Endothelial cell of hepatic sinusoid (primary cell): ENCODE results near the gene TM2D3.

Experiments used
- in situ Hi-C: cut with HindIII; loops from 2 replicates; pipeline ENCODE4 v1.10.0; 2017; ENCODE audit warnings: low sequenced_read_pairs

Gene TM2D3

DNA sequence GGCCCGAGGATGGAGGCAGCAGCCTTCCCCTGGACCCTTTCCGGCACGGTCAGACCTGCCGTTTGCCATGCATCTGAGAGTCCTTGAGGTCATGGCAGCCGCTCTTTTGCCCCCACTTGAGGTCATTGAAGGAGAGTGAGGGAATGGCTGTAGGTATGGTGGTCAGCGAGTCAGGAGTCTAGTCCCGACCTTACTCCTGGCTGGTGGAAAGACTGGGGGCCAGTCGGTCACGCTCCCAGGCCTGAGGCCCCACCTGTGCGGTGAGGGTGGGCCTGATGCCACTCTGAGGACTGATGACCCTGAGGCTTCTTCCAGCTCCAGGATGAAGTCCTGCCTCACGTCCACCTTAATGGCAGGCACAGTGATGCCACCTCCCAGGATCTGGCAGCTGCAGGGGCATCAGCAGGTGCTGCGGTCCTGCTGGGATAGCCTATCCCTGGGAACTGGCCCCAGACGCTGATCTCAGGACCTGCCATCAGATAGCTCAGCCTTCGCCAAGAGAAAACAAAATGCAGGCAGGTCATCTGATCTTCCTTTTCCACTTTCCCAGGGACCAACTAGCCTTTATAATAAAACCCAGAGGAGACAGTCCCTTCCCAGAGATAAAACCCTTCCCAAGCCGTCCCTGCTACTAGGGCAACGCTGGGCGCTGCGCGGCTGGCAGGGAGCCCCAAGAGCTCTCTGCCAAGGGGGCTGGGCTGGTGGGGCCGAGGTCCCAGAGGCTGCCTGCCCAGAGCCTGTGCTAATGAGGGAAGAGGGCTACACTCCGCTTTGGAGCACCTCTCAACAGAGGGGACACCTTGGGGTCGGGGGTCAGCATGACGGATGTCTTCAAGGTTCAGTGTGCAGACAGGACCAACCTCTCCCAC lies 42.2 kb downstream of the TM2D3 start:
- in situ Hi-C loops: loop anchor here (5.0 kb wide), 2 partner anchors 43 to 98 kb away; no protein-coding TSS in a partner anchor

DNA sequence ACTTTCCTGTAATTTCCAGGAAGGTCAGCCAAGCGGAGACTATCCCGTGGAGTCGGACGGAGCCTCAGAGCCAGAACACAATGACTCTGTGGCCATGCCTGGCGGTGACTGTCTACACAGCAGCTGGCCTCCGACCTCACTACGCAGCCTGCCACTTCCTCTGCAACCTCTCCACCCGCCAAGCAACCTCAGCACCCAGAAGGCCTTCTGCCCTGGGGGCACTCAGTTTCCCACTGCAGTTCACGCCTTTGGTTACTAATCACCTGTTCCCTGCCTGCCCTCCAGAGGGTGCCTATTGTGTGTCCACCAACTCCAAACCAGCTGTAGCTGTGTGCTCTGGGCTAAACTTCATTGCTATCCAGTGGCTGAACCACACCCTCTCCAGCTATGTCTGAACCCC lies 44.0 kb downstream of the TM2D3 start:
- in situ Hi-C loops: loop anchor here (5.0 kb wide), 2 partner anchors 41 to 96 kb away; no protein-coding TSS in a partner anchor

DNA sequence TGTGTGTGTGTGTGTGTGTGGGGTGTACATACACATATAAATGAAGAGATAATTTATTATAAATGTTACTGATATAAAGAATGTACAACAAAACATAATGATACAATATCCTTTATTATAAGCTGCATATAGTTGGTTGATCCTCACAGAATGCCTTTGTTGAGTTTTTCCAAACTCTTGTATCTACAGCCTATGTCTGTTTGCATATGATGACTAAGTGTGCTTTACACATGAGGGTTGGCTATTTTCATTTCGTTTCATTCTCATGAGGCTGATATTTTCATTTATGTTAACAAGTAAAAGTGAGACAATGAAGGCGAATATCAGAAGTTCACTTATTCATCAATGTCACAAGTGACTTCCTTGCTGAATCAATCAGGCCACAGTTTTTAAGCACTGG lies 45.1 kb downstream of the TM2D3 start:
- in situ Hi-C loops: loop anchor here (5.0 kb wide), 2 partner anchors 40 to 95 kb away; no protein-coding TSS in a partner anchor

DNA sequence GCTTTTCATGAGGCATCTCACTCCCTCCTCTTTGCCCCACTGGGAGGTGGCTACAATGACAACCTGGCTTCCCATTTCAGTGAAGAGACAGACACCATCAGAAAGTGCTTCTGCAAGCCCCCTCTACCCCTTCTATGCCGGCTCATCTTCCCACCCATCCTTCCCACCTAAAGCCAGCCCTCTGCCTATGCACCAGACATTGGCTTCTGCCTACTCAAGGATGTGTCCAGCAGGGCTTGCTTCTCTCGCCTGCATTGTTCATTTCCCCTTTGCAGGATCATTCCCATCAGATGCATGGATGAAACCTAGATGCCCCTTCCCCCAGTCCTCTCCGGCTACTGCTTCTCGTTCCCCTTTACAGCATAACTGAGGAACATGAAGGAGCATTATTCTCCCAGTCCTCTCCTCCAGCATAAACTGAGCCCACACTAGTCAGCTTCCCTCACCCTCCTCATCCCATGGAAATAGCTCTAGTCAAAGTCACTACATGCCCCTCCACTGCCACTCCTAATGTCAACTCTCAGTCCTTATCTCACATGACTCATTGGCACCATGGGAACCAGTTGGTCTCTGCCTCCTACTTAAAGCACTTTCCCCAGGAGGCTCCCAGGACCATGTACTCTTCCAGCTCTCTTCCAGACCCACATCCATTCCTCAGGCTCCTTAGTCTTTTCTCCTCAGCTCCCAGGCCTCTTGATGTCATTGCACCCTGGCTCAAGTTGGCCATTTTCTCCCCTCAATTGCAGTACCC lies 47.9 kb downstream of the TM2D3 start:
- in situ Hi-C loops: no loop called here

DNA sequence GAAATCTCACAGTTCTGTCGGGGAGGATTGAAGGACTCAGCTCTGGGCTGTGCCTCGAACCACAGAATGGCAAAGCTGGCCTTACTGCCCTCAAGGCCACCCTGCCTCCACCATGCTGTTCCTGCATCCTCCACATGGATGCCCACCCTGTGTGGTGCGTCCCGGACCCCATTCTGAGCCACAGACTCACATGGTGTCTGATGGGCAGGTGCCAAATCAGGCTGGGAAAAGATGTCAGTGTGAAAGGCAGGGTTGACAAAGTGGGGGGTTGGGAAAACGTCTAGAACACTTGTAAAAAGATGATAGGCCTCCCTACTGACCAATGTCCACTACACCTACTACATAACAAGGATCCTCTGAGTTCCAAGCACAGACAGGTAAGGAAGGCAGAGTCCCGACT lies 49.4 kb downstream of the TM2D3 start:
- in situ Hi-C loops: no loop called here

DNA sequence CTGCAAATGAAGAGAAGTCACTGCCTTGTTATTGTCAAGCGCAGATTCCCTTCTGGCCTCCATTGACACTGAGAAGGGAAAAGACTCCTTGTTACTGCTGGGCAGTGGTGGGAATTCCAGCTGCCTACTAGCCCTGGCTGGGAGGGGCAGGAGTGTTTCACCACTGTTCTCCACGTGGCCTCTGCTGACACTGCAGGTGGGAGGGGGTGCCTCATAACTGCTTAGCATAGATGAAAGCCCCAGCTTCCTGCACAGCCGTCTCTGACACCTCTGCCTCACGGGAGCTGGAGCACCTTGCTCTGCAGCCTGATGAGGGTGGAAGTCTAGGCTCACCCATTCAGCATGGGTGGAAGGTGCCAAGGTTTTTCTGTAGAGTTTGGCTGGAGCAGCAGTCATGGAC lies 52.1 kb downstream of the TM2D3 start:
- in situ Hi-C loops: no loop called here

DNA sequence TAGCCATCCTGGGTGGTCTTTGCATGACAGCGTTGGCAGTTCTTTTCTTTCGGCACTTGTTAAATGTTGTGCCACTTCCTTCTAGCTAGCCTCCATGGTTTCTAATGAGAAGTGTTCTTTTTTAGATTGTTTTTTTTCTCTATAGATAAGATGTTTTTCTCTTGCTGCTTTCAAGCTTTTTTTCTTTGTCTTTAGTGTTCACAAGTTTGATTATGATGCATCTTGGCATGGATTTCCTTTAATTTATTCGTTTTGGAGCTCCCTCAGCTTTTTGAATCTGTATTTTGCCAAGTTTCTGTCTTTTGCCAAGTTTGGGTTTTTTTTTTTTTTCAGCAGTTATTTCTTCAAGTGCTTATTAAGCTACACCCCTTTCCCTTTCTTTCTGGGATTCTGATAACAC lies 53.1 kb downstream of the TM2D3 start:
- in situ Hi-C loops: no loop called here

DNA sequence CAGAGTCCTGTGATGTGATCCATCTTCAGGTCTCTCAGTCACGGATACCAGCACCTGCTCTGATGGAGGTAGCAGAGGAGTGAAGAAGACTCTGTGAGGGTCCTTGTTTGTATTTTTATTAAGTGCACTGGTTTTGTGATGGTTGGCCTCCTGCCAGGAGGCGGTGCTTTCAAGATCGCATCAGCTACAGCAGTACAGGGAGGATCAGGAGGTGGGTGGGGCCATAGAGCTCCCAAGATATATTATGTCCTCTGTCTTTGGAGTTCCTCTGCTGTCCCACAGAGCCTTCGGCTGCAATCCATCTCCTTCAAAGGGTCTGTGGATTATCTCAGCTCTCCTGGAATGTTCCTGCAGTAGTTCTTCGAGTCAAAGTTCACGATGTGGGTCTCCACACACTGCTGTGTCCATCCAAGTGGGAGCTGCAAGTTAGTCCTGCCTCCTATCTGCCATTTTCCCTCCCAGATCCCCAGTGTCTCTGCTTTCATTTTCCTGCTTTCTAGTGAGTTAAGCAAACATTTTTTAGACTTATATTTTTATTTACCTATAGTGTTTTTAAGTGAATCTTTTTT lies 54.7 kb downstream of the TM2D3 start:
- in situ Hi-C loops: no loop called here

DNA sequence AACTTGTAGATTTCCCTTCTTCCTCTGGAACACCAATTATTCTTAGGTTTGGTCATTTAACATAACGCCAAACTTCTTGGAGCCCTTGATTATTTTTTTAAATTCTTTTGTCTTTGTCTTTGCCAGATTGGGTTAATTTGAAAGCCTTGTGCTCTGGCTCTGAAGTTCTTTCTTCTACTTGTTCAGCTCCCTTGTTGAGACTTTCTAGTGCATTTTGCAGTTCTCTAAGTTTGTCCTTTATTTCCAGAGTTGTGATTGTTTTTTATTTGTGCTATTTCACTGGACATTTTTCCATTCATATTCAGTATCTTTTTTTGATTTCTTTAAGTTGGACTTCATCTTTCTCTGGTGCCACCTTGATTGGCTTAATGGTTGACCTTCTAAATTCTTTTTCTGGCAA lies 55.5 kb downstream of the TM2D3 start:
- in situ Hi-C loops: no loop called here
